LoVo (cell line): ENCODE measurements around the gene EPB41.
A peak's percentile ranks its signal among the peaks of the same experiment; 100 is the strongest.
"Not testable (repeated sequence)": the region's sequence is repeated elsewhere in the genome, so short reads cannot be mapped to it uniquely, and the experiment has no call there.

Source experiments
- DNase-seq: peaks from one replicate; pipeline ENCODE4 v3.0.0-alpha.2; 2016; ENCODE audit warnings: low spot score

Gene EPB41

GRCh38 chr1:28981210-28981609 lies 66.8 kb downstream of the EPB41 start:
- no peak for DNase-seq

DNA sequence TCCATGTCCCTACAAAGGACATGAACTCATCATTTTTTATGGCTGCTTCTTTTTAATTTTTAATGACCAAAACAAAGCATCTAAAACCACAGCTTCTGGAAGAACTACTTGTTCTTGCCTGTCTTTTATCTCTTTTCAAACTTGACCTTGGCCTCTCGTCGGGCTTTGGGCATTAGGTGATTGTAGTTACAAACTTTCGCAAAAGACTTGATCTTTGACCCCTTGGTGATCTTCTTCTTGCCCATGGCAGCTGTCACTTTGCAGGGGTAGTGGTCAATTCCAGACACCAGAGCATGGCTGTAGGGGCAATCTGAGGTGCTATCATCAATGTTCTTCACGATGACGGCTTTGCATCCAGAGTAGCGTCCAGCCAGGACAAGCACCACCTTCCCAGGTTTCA lies 67.8 kb downstream of the EPB41 start:
- DNase-seq, result no peak

GRCh38 chr1:28983091-28983490 lies 68.7 kb downstream of the EPB41 start:
- no peak for DNase-seq

GRCh38 chr1:28983509-28984310 lies 69.3 kb downstream of the EPB41 start:
- no peak for DNase-seq

GRCh38 chr1:28984311-28984684 lies 69.9 kb downstream of the EPB41 start:
- no peak for DNase-seq

- DNase-seq, result no peak
Observed at GRCh38 chr1:28985427-28985826, 71.1 kb downstream of the EPB41 start.

DNA sequence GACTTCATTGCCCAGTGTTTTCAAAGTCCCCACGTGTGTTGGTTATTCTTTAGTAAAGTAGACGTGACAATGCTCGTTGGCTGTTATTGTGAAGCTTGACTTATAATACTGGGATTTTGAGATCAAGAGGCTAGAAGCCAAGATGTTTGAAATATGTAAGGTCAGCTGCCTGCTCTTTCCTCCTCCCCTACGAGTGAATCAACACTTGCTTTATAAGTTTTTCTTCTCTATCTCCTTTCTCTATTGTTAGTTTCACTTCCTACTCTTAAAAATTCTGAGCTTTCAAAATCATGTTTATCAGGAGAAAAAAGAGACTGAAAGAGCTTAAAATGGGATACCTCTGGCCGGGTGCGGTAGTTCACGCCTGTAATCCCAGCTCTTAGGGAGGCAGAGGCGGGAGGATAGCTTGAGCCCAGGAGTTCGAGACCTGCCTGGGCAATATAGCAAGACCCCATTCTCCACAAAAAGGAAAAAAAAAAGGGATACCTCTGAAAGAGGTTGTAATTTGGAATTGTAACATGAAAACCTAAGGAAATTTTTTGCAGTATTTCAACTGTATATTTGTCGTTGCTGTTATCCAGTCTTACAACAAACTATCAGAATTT lies 72.0 kb downstream of the EPB41 start:
- DNase-seq, result no peak

- no peak for DNase-seq
Observed at GRCh38 chr1:29002792-29003191, 88.4 kb downstream of the EPB41 start.

- DNase-seq, result no peak
Observed at GRCh38 chr1:29004288-29004687, 89.9 kb downstream of the EPB41 start.

DNA sequence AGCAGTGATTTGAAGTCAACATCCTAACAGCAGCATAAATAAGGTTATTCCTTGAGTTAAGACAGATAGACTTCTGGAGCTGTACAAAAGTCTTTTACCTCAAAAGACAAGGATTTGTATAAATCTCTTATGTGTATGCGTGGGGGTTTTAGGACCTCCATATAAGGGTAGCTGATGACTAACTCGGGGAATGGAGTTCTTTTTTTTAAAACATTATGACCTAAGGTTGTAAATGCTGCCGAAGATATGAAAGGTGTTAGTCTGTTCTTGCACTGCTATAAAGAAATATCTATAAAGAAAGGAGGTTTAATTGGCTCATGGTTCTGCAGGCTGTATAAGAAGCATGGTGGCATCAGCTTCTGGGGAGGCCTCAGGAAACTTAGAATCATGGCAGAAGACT lies 90.4 kb downstream of the EPB41 start:
- DNase-seq, result no peak

DNA sequence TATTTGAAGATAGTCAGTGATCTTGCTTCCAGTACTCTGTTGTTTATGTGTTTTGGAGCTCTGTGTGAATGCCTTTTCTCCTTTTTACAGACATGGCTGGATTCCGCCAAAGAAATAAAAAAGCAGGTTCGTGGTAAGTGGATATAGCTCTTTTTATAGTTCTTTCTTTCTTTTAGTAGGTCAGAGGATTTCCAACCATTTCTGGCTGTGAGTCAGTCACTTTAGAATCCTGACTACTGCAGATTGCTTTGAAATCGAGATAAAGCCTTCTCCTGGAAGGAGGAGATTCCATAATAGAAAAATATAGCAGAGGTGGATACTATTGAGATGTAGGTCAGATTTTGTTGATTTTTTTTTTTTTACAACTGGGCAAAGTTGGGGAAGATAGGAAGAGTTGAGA lies 97.4 kb downstream of the EPB41 start:
- no peak for DNase-seq

DNA sequence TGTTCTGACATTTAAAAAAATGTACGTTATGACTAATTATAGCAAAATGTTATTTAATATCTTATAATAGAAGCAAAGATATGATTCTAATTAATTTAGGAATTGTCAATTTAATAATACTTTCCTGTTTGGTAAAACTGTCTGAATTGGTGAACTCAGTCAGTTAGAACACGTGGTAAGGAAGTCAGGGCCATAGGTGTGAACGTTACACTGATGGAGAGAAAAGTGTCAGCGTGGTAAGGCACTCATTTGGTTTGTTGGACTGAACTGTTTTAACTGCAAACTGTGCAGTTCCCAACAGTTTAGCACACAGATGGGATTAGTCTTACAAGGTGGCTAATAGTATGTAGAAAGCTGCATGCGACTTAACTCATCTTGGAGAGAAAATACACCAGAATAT lies 102.9 kb downstream of the EPB41 start:
- DNase-seq, result no peak

DNA sequence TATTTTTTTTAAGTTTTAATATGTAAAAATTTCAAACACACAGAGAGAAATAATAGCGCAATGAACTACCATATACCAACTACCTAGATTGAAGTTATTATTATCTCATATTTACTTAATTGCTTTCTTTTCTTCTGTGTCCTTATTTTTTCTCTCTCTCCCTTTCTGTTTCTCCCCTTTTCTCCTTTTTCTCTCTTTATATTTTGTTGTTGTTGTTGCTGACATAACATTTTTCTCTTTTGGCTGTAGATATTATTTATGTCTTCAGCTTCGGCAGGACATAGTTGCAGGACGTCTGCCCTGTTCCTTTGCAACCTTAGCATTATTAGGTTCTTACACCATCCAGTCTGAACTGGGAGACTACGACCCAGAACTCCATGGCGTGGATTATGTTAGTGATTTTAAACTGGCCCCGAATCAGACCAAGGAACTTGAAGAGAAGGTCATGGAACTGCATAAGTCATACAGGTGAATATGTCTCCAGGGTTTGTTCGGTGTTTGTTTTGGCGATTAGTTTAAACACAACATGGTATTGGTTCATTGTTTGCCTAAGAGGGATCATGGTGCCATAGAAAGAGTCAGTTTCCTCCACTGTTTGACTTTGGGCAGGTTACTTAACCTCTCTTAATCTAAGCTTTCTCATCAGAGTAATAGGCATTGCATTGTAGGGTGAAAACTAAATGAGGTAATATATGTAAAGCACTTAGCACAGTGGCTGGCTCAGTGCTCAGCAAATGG lies 103.8 kb downstream of the EPB41 start:
- no peak for DNase-seq

- no peak for DNase-seq
Observed at GRCh38 chr1:29022620-29023019, 108.3 kb downstream of the EPB41 start.

GRCh38 chr1:29029667-29030066 lies 115.3 kb downstream of the EPB41 start:
- DNase-seq, result no peak

GRCh38 chr1:29032841-29033240 lies 118.5 kb downstream of the EPB41 start:
- no peak for DNase-seq

- peak; percentile 52 for DNase-seq
Observed at GRCh38 chr1:29033829-29034466, 119.6 kb downstream of the EPB41 start.

DNA sequence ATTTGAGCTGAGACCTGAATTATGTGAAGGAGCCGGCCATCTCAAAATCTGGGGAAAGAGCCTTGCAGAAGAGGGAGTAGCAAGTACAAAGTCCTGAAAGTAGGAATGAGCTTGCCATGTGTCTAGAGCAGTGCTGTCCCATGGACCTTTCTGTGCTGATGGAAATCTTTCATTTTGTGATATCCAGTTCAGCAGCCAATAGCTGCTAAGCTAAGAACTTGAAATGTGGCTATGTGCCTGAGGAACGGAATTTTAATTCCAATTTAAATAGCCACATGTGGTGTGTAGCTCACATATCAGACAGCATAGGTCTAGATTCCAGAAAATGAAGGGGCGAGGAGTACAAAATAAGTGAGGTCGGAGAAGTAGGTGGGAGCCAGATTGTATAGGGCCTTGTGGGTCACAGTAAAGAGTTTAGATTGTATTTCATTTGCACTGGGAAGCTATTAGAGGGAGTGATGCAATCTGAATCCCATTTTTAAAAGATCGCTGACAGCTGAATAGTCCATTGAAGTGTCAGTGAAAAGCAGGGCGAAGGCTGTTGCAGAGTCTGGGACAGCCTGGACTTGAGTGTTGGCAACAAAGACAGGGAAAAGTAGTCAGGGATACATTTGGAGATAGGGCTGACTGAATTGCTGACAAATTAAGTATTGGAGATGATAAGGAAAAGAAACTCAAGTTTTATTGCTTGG lies 129.1 kb downstream of the EPB41 start:
- no peak for DNase-seq

DNA sequence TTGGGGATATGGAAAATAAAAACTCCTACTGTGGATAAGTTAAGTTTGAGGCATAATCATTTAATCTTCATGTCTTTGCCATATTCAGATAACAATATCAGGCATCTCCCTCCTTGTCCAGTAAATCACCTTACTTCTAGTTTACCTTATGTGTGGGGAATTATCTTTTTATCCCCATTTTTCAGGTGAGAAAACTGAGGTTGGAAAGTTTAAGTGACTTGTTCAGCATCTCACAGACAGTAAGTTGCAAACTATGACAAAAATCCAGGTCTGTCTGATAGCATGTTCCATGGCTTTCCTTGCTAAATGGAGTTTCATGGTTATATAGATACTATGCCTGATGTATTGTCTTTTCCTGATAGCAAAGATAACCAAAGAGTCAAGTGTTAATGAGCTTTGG lies 129.6 kb downstream of the EPB41 start:
- DNase-seq, result no peak

DNA sequence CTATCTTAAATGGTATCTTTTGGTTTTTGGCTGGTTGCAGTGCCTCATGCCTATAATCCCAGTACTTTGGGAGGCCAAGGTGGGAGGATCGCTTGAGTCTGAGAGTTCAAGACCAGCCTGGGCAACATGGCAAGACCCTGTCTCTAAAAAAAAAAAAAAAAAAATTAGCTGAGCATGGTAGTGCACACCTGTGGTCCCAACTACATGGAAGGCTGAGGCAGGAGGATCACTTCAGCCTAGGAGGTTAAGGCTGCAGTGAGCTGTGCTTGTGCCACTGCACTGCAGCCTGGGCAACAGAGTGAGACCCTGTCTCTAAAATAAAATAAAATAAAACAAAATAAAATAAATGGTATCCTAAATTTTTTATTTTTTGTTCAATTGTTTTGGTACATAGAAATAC lies 131.3 kb downstream of the EPB41 start:
- DNase-seq, result not testable (repeated sequence)

DNA sequence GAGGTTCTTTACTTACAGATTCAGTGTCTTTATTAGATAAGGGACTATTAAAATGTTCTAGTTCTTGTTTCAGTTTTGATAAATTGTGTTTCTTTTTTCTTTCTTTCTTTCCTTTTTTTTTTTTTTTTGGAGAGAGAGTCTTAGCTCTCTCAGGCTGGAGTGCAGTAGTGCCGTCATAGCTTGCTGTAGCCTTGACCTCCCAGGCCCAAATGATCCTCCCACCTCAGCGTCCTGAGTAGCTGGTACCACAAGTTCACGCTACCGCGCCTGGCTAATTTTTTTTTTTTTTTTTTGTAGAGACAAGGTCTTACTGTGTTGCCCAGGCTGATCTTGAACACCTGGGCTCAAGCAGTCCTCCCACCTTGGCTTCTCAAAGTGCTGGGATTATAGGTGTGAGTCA lies 132.8 kb downstream of the EPB41 start:
- DNase-seq, result no peak

- no peak for DNase-seq
Observed at GRCh38 chr1:29050166-29050565, 135.8 kb downstream of the EPB41 start.
